GM12874 (cell line): ENCODE results near the gene GGA3.

Experiments used
- TF ChIP-seq, protein P1 (sequence below): IDR thresholded peaks from 2 replicates; pipeline ENCODE4 v1.5.1; 2011; ENCODE audit warnings: low read depth, mild to moderate bottlenecking, control low read depth, low read length, moderate library complexity; ENCODE audit not compliant: insufficient read depth

GGA3 gene, protein sequence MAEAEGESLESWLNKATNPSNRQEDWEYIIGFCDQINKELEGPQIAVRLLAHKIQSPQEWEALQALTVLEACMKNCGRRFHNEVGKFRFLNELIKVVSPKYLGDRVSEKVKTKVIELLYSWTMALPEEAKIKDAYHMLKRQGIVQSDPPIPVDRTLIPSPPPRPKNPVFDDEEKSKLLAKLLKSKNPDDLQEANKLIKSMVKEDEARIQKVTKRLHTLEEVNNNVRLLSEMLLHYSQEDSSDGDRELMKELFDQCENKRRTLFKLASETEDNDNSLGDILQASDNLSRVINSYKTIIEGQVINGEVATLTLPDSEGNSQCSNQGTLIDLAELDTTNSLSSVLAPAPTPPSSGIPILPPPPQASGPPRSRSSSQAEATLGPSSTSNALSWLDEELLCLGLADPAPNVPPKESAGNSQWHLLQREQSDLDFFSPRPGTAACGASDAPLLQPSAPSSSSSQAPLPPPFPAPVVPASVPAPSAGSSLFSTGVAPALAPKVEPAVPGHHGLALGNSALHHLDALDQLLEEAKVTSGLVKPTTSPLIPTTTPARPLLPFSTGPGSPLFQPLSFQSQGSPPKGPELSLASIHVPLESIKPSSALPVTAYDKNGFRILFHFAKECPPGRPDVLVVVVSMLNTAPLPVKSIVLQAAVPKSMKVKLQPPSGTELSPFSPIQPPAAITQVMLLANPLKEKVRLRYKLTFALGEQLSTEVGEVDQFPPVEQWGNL

DNA sequence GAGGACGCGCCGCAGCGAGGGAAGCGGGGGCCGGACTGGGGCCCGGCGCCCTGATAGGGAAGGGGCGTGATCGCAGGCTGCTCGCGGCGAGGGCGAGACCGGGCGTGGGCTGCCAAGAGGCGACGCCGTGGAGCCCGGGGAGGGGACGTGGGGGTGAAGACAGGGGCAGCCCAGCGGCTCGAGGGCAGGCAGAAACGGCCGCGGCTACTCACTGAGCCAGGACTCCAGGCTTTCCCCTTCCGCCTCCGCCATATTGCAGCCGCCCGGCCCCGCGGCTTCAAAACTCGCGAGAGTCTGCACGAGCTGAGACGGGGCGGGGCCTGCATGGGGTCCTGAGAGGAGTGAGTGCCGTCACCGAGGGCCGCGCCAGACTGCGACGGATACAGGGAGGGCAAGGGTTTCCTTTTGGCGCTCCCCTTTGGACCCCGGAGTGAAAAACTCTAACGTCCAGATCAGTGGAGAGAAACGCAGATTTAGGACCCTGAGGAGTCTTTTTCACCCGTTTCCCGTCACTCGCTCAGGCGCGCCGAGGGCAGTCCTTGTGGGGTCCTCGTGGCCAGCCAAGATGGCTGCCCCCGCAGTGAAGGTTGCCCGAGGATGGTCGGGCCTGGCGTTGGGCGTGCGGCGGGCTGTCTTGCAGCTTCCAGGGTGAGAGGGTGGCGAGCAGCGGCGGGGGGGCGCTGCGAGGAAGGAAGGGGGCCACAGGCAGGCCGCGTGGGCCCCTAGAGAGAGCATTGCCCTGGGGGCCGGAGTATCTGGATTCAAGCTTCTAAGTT is at the start of gene GGA3, which contains the start of gene MRPS7:
Gene GGA3 (minus strand): TSS at position 271 of the 776 bp plus-strand sequence. CDS start 19 bp downstream, at position 252.
Gene MRPS7 (plus strand): TSS at position 544 of the 776 bp plus-strand sequence. CDS start 22 bp downstream, at position 566.
- TF ChIP-seq, protein P1, sequence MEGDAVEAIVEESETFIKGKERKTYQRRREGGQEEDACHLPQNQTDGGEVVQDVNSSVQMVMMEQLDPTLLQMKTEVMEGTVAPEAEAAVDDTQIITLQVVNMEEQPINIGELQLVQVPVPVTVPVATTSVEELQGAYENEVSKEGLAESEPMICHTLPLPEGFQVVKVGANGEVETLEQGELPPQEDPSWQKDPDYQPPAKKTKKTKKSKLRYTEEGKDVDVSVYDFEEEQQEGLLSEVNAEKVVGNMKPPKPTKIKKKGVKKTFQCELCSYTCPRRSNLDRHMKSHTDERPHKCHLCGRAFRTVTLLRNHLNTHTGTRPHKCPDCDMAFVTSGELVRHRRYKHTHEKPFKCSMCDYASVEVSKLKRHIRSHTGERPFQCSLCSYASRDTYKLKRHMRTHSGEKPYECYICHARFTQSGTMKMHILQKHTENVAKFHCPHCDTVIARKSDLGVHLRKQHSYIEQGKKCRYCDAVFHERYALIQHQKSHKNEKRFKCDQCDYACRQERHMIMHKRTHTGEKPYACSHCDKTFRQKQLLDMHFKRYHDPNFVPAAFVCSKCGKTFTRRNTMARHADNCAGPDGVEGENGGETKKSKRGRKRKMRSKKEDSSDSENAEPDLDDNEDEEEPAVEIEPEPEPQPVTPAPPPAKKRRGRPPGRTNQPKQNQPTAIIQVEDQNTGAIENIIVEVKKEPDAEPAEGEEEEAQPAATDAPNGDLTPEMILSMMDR, result no peak

DNA sequence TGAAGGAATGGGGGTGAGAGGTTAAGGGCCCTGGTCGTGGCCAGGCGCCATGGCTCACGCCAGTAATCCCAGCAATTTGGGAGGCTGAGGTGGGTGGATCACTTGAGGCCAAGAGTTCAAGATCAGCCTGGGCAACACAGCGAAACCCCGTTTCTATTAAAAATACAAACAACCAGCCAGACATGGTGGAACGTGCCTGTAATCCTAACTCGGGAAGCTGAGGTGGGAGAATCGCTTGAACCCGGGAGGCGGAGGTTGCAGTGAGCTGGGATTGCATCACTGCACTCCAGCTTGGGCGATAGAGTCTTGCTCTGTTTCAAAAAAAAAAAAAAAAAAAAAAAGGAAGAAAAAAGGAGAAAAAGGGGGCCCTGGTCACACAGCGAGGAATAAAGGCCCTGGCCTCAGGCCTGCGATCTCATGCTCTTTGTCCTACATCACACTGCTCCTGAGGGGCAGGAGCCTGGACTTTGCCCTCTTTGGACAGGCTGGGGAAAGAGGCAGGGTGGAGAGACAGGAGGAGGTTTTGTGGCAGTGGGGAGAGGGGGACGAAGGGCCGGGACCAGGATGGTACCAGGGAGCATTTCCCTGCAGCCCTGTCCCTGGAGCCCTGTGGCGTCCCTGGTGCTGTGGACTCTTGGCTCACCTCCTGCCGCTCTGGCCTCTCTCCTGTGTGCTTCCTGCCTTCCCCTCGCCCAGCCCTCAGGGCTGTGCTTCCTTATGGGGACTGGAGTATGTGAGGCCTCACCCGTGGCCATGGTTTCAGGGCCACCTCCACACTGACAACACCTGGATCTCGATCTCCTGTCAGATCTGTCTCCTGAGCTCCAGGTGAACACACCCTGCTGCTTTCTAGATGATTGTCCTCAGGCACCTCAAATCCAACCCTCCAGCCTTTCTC is 47.6 kb upstream of the GGA3 start:
- TF ChIP-seq, protein P1, result no peak

DNA sequence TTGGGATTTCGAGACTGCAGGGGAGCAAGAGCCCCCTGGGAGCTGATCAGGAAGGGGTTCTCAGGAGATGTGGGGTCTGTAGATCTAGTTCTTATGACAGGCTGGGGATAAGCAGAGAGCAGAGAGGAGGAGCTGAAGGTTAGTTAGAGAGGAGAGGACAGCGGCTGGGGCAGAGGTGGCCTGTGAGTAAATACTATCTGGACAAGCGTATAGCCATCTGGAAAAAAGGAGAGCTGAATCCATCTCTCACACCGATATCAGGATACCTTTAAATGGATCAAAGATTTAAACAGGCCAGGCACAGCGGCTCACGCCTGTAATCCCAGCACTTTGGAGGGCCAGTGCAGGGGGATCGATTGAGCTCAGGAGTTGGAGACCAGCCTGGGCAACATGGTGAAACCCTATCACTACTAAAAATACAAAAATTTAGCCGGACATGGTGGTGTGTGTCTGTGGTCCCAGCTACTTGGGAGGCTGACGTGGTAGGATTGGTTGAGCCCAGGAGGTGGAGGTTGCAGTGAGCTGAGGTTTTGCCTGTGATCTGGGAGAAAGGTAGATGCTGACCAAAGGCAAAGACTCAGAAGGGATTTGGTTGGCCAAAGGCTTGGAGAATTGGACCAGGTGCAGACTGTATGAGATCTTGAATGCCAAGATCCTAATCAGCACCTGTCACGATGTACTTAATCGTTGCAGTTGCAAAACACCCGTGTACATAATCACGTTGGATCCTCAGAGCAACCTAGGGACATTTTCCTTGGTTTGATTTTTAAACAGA is 46.7 kb upstream of the GGA3 start:
- TF ChIP-seq, protein P1, result no peak

DNA sequence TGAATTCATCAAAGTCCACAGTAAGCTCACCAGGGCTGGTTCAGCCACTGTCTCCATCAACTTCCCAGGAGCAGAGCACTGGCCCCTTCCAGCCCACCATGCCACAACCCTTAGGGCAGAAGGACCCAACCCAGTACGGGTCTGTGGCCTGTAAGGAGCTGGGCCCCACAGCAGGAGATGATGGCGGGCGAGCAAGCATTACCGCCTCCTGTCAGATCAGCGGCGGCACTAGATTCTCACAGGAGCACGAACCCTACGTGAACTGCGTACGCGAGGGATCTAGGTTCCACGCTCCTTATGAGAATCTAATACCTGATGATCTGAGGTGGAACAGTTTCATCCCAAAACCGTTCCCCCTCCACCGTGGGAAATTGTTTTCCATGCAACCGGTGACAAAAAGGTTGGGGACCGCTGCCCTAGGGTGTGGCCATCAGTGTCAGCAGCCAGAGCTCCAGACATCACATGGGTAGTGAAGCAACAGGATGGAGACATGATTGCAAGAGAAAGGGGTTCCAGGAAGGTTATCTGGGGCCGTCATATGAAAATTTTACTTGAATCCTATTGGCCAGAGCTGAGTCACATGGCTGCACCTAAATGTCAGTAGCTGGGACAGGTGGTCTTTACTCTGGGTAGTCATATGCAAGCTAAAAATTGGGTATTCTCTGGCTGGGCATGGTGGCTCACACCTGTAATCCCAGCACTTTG is 40.2 kb upstream of the GGA3 start:
- TF ChIP-seq, protein P1, result no peak

DNA sequence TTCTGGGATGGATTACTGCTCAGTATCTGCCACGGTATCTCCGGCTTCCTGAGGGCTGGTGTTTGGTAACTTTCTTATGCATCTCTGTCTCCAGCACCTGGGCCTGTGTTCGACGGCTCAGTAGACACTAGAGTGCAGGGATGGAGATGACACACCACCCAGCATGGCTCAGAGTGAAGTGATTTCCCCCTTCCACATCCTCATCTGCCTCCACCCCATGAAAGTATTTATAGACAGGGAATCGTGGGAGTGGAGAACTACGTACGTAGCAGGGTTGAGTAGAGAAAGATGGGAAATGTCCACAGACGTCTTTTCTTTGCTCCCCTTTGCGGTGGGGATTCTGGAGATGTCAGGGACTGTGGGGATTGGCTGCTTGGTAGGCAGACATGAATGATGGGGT is 39.6 kb upstream of the GGA3 start:
- TF ChIP-seq, protein P1, result no peak

DNA sequence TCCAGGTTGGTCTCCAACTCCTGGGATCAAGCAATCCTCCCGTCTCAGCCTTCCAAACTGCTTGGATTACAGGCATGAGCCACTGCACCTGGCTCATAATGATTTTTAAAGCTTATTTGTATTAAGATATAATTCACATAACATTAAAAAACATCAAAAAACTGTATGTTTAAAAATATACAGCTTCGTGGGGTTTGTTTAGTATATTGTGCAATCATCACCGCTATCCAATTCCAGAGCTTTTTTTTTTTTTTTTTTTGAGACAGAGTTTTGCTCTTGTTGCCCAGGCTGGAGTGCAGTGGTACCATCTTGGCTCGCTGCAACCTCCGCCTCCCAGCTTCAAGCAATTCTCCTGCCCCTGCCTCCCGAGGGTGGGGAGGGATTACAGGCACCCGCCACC is 38.9 kb upstream of the GGA3 start:
- TF ChIP-seq, protein P1, result no peak
